ENCODE data around the gene LIPI. TPM values are rescaled to one million over a fixed set of nuclear protein-coding genes. Genes with fewer than 3 reads are reported as not detected.

The LIPI gene
- total RNA-seq, 1 experiment from 2014 or later = not detected

DNA sequence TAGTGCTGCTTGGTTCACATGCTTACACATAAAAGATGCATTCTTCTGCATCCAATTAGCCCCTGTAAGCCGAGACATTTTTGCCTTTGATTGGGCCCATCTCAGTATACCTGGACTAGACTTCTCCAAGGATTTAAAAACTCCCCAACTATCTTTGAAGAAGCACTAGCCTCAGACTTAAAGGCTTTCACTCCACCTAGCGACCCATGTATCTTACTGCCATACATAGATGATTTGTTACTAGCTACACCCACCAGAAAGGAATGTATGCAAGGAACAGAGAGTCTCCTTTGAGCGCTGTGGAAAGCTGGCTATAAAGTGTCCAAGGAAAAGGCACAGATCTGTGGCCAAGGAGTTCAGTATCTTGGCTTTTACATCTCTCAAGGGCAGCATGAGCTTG is 91.7 kb downstream of the LIPI start:
- H3K36me3 Mint-ChIP-seq (ENCODE audit: insufficient read depth in 1 of 3, low read depth in 3 of 3) = peaks cover 8 to 25% (median 14%) of the 10 kb centered on the region in 3 experiments; a peak in 6 of 7 replicates
- H3K18ac ChIP-seq (ENCODE audit: insufficient read length, low read depth, low read length) = no peak overlapping the region

More for the DNA sequence above, 91.7 kb downstream of the LIPI start:
- Histone ChIP-seq H3K14ac (ENCODE audit: insufficient read depth, low read length) (no peak overlapping the region), H3K9me3 (ENCODE audit: control insufficient read depth, low read depth, low read length) (peaks cover 5% of the 10 kb centered on the region), H2BK20ac (ENCODE audit: low read depth, low read length, poor library complexity, severe bottlenecking) (no peak overlapping the region), H3K56ac (ENCODE audit: insufficient read length, low read depth, low read length) (no peak overlapping the region), H3K4me1 (ENCODE audit: insufficient read depth, low read length) (no peaks in the 10 kb centered on the region; the same call in 1 of the 2 replicates), H3K27me3 (ENCODE audit: insufficient read depth, low read length) (no peaks in the 10 kb centered on the region), H3K79me2 (ENCODE audit: insufficient read depth, low read length) (no peaks in the 10 kb centered on the region), H2AK5ac (ENCODE audit: insufficient read length, low read length) (no peak overlapping the region), H3K79me1 (ENCODE audit: insufficient read depth, low read depth, low read length, poor library complexity, severe bottlenecking) (no peaks in the 10 kb centered on the region), H3K9ac (ENCODE audit: extremely low read depth, insufficient read length, low read length) (no peak overlapping the region), H3K4ac (ENCODE audit: low read depth, low read length) (no peak overlapping the region), H4K8ac (replicated peaks; ENCODE audit: insufficient read length, low read depth, low read length) (no peak overlapping the region), H4K91ac (ENCODE audit: insufficient read length, low read depth, low read length) (no peak overlapping the region), H3K23me2 (ENCODE audit: insufficient read length, low read depth, low read length, poor library complexity, severe bottlenecking) (no peaks in the 10 kb centered on the region), H2BK5ac (ENCODE audit: insufficient read length, low read length) (no peak overlapping the region), H2BK120ac (ENCODE audit: low read depth, low read length, poor library complexity, severe bottlenecking) (no peak overlapping the region), H2BK15ac (ENCODE audit: low read depth, low read length) (no peak overlapping the region), H2AFZ (ENCODE audit: low read length) (no peak overlapping the region), H4K20me1 (ENCODE audit: control insufficient read depth, insufficient read depth, insufficient read length) (no peaks in the 10 kb centered on the region), H4K5ac (ENCODE audit: insufficient read length, low read depth, low read length) (no peak overlapping the region), H3K23ac (ENCODE audit: insufficient read length, low read depth, low read length) (no peak overlapping the region), H3K4me2 (ENCODE audit: insufficient read depth, insufficient read length, low read length) (no peak overlapping the region), H3T11ph (ENCODE audit: low read length) (no peak overlapping the region), H2BK12ac (ENCODE audit: insufficient read length, low read depth, low read length) (no peak overlapping the region), H3K27ac (ENCODE audit: insufficient read length, low read depth, low read length) (no peak overlapping the region)
- peaks cover 86 to 88% of the 10 kb centered on the region in 2 experiments for H3K9me3 Mint-ChIP-seq
- H3K27ac Mint-ChIP-seq = no peak overlapping the region
- peaks cover 4% of the 10 kb centered on the region for H3K27me3 Mint-ChIP-seq (ENCODE audit: low read depth)
- TF ChIP-seq, protein P1, sequence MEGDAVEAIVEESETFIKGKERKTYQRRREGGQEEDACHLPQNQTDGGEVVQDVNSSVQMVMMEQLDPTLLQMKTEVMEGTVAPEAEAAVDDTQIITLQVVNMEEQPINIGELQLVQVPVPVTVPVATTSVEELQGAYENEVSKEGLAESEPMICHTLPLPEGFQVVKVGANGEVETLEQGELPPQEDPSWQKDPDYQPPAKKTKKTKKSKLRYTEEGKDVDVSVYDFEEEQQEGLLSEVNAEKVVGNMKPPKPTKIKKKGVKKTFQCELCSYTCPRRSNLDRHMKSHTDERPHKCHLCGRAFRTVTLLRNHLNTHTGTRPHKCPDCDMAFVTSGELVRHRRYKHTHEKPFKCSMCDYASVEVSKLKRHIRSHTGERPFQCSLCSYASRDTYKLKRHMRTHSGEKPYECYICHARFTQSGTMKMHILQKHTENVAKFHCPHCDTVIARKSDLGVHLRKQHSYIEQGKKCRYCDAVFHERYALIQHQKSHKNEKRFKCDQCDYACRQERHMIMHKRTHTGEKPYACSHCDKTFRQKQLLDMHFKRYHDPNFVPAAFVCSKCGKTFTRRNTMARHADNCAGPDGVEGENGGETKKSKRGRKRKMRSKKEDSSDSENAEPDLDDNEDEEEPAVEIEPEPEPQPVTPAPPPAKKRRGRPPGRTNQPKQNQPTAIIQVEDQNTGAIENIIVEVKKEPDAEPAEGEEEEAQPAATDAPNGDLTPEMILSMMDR (conservative IDR thresholded peaks at IDR 0.05) = peak; percentile 39; the same call in 2 of the 3 replicates
- no peak overlapping the region for H3K4me3 Mint-ChIP-seq
- no peak for DNase-seq
- peaks cover 6 to 7% of the 10 kb centered on the region in 2 experiments; a peak in 2 of 4 replicates for H3K4me1 Mint-ChIP-seq
- no CpG with 5 or more reads among the region's 3 CpGs for WGBS (ENCODE audit: extremely low coverage, insufficient read length, low lambda C conversion rate)
